ENCODE measurements around the gene HYAL2. TPM values are rescaled to one million over a fixed set of nuclear protein-coding genes. Genes with fewer than 3 reads are reported as not detected.

HYAL2 gene
- total and polyA plus RNA-seq, 3 donors from 2014 or later, result 58.6 to 111 (median 90.9) TPM

DNA sequence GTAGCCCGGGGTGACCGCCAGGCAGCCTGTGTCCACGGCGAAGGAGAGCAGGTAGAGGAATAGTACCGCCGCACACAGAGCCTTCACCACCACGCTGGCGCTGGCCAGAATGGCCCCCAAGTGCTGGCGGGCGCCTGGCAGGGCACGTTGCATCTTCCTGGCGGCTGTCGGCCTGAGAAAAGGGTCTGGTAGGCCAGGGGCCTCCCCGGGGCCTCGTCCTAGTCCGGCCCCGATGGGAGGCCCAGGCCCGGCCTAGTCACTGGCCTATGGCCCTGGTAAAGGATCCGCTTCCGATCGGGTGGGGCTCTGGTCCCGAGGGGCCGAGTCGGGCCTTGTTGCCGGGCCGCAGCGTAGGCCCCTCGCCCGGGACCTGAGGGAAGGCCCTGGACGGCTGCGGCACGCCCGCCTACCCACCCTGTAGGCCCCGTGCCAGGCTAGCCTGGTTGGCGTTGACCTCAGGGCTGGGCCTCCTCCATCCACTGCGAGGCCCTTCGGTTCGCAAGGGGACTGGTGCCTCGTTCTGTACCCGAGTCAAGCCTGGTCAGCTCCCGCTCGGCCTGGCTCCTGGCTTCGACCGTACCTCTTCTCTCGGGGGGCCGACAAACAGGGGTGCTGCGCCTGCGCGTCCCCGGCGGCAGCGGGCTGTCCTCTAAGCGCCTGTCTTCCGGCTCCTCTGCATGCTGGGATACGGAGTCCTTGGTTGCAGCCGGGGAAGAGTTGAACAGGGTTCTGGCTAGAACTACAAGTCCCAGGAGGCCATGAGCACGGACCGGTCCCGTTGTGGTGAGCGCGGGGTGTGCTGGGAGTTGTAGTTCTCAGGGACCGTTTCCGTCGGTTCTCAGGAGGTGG is 36.6 kb upstream of the HYAL2 start, which contains the start of gene TMEM115:
Gene TMEM115 (minus strand): TSS at position 611 of the 849 bp plus-strand sequence. CDS start 458 bp downstream, at position 153.
- peaks cover 36% of the 10 kb centered on the region for H3K4me1 ChIP-seq
- peak within 1 kb of the TSS; percentile 89 to 95 for H3K4me3 ChIP-seq
- WGBS, 2 donors, result 1% methylated on average over 20 to 58 of the region's 64 CpGs
- no peaks in the 10 kb centered on the region for H3K36me3 ChIP-seq (ENCODE audit: low read depth, missing control alignments)
- peak; percentile 100 for DNase-seq
- H3K27me3 ChIP-seq, result no peaks in the 10 kb centered on the region
- H3K27ac ChIP-seq, result peak within 1 kb of the TSS; percentile 85 to 86
- TF ChIP-seq, protein P1, sequence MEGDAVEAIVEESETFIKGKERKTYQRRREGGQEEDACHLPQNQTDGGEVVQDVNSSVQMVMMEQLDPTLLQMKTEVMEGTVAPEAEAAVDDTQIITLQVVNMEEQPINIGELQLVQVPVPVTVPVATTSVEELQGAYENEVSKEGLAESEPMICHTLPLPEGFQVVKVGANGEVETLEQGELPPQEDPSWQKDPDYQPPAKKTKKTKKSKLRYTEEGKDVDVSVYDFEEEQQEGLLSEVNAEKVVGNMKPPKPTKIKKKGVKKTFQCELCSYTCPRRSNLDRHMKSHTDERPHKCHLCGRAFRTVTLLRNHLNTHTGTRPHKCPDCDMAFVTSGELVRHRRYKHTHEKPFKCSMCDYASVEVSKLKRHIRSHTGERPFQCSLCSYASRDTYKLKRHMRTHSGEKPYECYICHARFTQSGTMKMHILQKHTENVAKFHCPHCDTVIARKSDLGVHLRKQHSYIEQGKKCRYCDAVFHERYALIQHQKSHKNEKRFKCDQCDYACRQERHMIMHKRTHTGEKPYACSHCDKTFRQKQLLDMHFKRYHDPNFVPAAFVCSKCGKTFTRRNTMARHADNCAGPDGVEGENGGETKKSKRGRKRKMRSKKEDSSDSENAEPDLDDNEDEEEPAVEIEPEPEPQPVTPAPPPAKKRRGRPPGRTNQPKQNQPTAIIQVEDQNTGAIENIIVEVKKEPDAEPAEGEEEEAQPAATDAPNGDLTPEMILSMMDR (IDR thresholded peaks at IDR 0.05), result no peak
- TF ChIP-seq POLR2A (IDR thresholded peaks at IDR 0.05), result no peak
- intact Hi-C loops (cut with DNase I; ENCODE audit: low total_unique reads), result no loop called here
- no peaks in the 10 kb centered on the region for H3K9me3 ChIP-seq

GRCh38 chr3:50358355-50358910 is 35.9 kb upstream of the HYAL2 start:
- TF ChIP-seq, protein P1 (IDR thresholded peaks at IDR 0.05), result no peak
- TF ChIP-seq POLR2A (IDR thresholded peaks at IDR 0.05), result no peak
- no peak for DNase-seq
- intact Hi-C loops (cut with DNase I; ENCODE audit: low total_unique reads), result no loop called here
- Histone ChIP-seq H3K4me1 (peaks cover 35% of the 10 kb centered on the region), H3K27me3 (no peaks in the 10 kb centered on the region), H3K27ac (peak overlapping the region; percentile 85 to 86), H3K9me3 (no peaks in the 10 kb centered on the region), H3K36me3 (ENCODE audit: low read depth, missing control alignments) (no peaks in the 10 kb centered on the region), H3K4me3 (peak overlapping the region; percentile 89 to 95)
- 22 to 35% methylated on average over 13 to 24 of the region's 24 CpGs for WGBS, 2 donors

- Histone ChIP-seq H3K4me1 (peaks cover 35% of the 10 kb centered on the region), H3K36me3 (ENCODE audit: low read depth, missing control alignments) (no peaks in the 10 kb centered on the region), H3K4me3 (peak overlapping the region in 1 of 2 donors; percentile 95), H3K27ac (no peak overlapping the region), H3K9me3 (no peaks in the 10 kb centered on the region), H3K27me3 (no peaks in the 10 kb centered on the region)
- DNase-seq, result no peak
- intact Hi-C loops (cut with DNase I; ENCODE audit: low total_unique reads), result no loop called here
- no peak for TF ChIP-seq POLR2A (IDR thresholded peaks at IDR 0.05)
- TF ChIP-seq, protein P1 (IDR thresholded peaks at IDR 0.05), result no peak
- WGBS, 2 donors, result 50 to 81% methylated on average over 1 of the region's 1 CpG
Observed at GRCh38 chr3:50357481-50357880, 34.9 kb upstream of the HYAL2 start.

GRCh38 chr3:50356553-50356952 is 34.0 kb upstream of the HYAL2 start:
- H3K27me3 ChIP-seq, result no peaks in the 10 kb centered on the region
- DNase-seq, result no peak
- WGBS, 2 donors, result 54 to 67% methylated on average over 4 to 5 of the region's 5 CpGs
- H3K27ac ChIP-seq, result no peak overlapping the region
- H3K4me3 ChIP-seq, result no peak overlapping the region
- intact Hi-C loops (cut with DNase I; ENCODE audit: low total_unique reads), result no loop called here
- peaks cover 39% of the 10 kb centered on the region for H3K4me1 ChIP-seq
- H3K36me3 ChIP-seq (ENCODE audit: low read depth, missing control alignments), result no peaks in the 10 kb centered on the region
- no peaks in the 10 kb centered on the region for H3K9me3 ChIP-seq
- no peak for TF ChIP-seq POLR2A (IDR thresholded peaks at IDR 0.05)
- TF ChIP-seq, protein P1 (IDR thresholded peaks at IDR 0.05), result no peak

Measured in testis (tissue), 3 donors.